ENCODE results near the gene MYO3B.

DNA sequence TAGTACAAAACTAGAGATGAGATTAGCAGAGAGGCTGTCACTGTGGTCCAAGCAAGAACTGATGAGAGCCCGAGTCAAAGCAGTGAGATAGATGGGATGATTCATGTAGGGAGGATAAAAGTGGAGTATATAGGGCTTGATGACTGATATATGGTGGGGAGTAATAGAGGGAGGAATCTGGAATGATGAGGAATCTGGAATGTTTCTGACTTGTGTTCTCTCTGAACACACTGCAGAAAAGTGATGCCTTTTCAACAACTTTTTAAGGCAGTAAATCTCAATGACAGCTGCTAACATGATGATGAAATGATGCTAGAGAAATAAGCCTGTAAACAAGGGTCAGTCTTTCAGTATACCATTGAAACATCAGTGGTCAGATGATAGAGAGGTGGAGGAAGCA is 393.7 kb downstream of the MYO3B start:
- no peak for TF ChIP-seq CTCF (IDR thresholded peaks at IDR 0.05)
- TF ChIP-seq POLR2A (IDR thresholded peaks at IDR 0.05), result no peak
